Gastroesophageal sphincter (tissue), 4 donors: ENCODE results near the gene WBP1L. TPM values are rescaled to one million over a fixed set of nuclear protein-coding genes. Genes with fewer than 3 reads are reported as not detected.

Experiments used
- ATAC-seq: fragments of 150-250 bp; one replicate; pipeline ENCODE4 v1.9.1; 2016; ENCODE audit warnings: mild to moderate bottlenecking, moderate library complexity
- H3K27ac ChIP-seq, 4 donors: fragments of 200-600 bp; sonication (generic) in 3 of 4; 1 replicate in 3 of 4; 2 replicates in 1 of 4; pipeline ENCODE4 v1.5.1; 2016 to 2019
- H3K27me3 ChIP-seq: fragments of 200-600 bp; sonication (generic); one replicate; pipeline ENCODE4 v1.5.1; 2019
- H3K36me3 ChIP-seq, 2 donors: fragments of 200-600 bp; sonication (generic); one replicate each; pipeline ENCODE4 v1.5.1; 2019; ENCODE audit warnings: control low read depth in 1 of 2
- H3K4me1 ChIP-seq, 3 donors: fragments of 200-600 bp; sonication (generic); 1 replicate in 2 of 3; 2 replicates in 1 of 3; pipeline ENCODE4 v1.5.1; 2016 to 2019; ENCODE audit warnings: control low read depth in 2 of 3
- H3K4me3 ChIP-seq, 2 donors: fragments of 200-600 bp; sonication (generic); one replicate each; pipeline ENCODE4 v1.5.1; 2019; ENCODE audit warnings: mild to moderate bottlenecking in 1 of 2, moderate library complexity in 1 of 2
- H3K9me3 ChIP-seq, 3 donors: fragments of 200-600 bp; sonication (generic); one replicate each; pipeline ENCODE4 v1.5.1; 2017 to 2019; ENCODE audit warnings: control low read depth in 2 of 3
- EP300 ChIP-seq: sonication (generic); formaldehyde crosslinking; IDR thresholded peaks from one replicate; pipeline ENCODE4 v1.6.1; 2017; ENCODE audit warnings: antibody characterized with exemption, mild to moderate bottlenecking
- POLR2A ChIP-seq, 2 donors: fragments of 450-650 bp; IDR thresholded peaks; one replicate each; pipeline ENCODE4 v1.6.1; 2017; ENCODE audit warnings: antibody characterized with exemption in 2 of 2, mild to moderate bottlenecking in 2 of 2, moderate library complexity in 1 of 2
- POLR2AphosphoS5 ChIP-seq: sonication (generic); formaldehyde crosslinking; IDR thresholded peaks from one replicate; pipeline ENCODE4 v1.6.1; 2017; ENCODE audit warnings: antibody characterized with exemption
- WGBS, 2 donors: methylation state at CpG; one replicate each; pipeline ENCODE4 v1.1.5; 2018; ENCODE audit warnings: low coverage in 1 of 2; 5-methylcytosine and 5-hydroxymethylcytosine counted together
- total RNA-seq, 4 donors: library from RNA; depleted of rRNA; stranded (reverse); fragments of >200 nt; gene quantifications; one replicate each; pipeline ENCODE4 v1.1.0, GENCODE V29; 2016
- TF ChIP-seq, protein P1 (sequence below), 4 experiments: fragments of 200-600 bp in 2 of 4; fragments of 450-650 bp in 2 of 4; sonication (generic) in 1 of 4; IDR thresholded peaks; one replicate each; pipeline ENCODE4 v1.5.1; 2017 to 2019; ENCODE audit warnings: antibody characterized with exemption in 4 of 4, mild to moderate bottlenecking in 2 of 4, moderate library complexity in 2 of 4

Gene WBP1L
- total RNA-seq, 4 donors from 2014 or later: 125 to 142 (median 132) TPM

DNA sequence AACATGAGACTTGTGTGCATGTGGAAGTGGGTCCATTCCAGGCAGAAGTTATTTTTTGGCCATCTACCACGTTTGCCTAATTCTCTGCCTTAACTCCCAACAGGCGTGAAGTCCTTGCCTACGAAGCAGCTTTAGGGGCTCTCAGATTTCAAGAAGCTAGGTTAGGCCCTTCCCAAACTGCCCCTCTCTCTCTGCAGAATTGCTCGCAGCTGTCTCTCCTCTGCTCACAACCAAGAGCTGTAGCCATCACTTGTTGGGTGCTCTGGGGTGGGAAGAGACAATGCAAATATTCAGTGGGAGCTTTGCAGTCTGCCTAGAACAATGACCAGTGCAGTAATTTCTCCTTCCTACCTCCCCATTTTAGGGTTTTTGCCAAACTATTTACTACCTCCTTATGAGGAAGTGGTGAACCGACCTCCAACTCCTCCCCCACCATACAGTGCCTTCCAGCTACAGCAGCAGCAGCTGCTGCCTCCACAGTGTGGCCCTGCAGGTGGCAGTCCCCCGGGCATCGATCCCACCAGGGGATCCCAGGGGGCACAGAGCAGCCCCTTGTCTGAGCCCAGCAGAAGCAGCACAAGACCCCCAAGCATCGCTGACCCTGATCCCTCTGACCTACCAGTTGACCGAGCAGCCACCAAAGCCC, 68.6 kb downstream of the WBP1L start:
- TF ChIP-seq EP300 (no peak), POLR2AphosphoS5 (no peak), POLR2A (IDR thresholded peaks at IDR 0.05) (no peak)
- TF ChIP-seq, protein P1, sequence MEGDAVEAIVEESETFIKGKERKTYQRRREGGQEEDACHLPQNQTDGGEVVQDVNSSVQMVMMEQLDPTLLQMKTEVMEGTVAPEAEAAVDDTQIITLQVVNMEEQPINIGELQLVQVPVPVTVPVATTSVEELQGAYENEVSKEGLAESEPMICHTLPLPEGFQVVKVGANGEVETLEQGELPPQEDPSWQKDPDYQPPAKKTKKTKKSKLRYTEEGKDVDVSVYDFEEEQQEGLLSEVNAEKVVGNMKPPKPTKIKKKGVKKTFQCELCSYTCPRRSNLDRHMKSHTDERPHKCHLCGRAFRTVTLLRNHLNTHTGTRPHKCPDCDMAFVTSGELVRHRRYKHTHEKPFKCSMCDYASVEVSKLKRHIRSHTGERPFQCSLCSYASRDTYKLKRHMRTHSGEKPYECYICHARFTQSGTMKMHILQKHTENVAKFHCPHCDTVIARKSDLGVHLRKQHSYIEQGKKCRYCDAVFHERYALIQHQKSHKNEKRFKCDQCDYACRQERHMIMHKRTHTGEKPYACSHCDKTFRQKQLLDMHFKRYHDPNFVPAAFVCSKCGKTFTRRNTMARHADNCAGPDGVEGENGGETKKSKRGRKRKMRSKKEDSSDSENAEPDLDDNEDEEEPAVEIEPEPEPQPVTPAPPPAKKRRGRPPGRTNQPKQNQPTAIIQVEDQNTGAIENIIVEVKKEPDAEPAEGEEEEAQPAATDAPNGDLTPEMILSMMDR (IDR thresholded peaks at IDR 0.05): no peak

DNA sequence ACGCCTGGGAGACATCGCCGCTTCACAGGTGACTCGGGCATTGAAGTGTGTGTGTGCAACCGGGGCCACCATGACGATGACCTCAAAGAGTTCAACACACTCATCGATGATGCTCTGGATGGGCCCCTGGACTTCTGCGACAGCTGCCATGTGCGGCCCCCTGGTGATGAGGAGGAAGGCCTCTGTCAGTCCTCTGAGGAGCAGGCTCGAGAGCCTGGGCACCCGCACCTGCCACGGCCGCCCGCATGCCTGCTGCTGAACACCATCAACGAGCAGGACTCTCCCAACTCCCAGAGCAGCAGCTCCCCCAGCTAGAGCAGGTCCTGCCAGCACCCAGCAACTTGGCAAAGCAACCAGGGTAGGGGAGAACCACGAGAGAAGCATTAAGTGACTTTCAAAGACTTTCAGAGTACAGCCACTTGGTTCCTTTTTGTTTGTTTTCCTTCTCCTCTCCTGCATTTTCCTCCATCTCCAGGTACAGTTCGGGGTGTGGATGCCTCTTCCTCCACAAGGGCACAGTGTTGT, 69.3 kb downstream of the WBP1L start:
- no peaks in the 10 kb centered on the region for H3K27me3 ChIP-seq
- TF ChIP-seq, protein P1 (IDR thresholded peaks at IDR 0.05): no peak
- TF ChIP-seq EP300: no peak
- no peak for TF ChIP-seq POLR2A (IDR thresholded peaks at IDR 0.05)
- TF ChIP-seq POLR2AphosphoS5: no peak
- 76 to 86% methylated on average over 1 to 3 of the region's 17 CpGs for whole genome bisulfite sequencing, 2 donors
- H3K36me3 ChIP-seq: peaks cover 0 to 57% of the 10 kb centered on the region in 2 donors
- ATAC-seq: no peak
- H3K4me1 ChIP-seq: peaks cover 6 to 74% (median 31%) of the 10 kb centered on the region in 3 donors
- peak overlapping the region in 3 of 4 donors; percentile 81 to 95 (median 86) for H3K27ac ChIP-seq
- H3K4me3 ChIP-seq: no peak overlapping the region
- no peaks in the 10 kb centered on the region for H3K9me3 ChIP-seq

More for the DNA sequence above, 68.6 kb downstream of the WBP1L start:
- peaks cover 0 to 57% of the 10 kb centered on the region in 2 donors for H3K36me3 ChIP-seq
- H3K27ac ChIP-seq: peak overlapping the region in 3 of 4 donors; percentile 19 to 86 (median 39)
- H3K27me3 ChIP-seq: no peaks in the 10 kb centered on the region
- peaks cover 6 to 75% (median 31%) of the 10 kb centered on the region in 3 donors for H3K4me1 ChIP-seq
- no peak for ATAC-seq
- H3K9me3 ChIP-seq: no peaks in the 10 kb centered on the region
- 56 to 71% methylated on average over 4 to 6 of the region's 9 CpGs for WGBS, 2 donors
- no peak overlapping the region for H3K4me3 ChIP-seq

DNA sequence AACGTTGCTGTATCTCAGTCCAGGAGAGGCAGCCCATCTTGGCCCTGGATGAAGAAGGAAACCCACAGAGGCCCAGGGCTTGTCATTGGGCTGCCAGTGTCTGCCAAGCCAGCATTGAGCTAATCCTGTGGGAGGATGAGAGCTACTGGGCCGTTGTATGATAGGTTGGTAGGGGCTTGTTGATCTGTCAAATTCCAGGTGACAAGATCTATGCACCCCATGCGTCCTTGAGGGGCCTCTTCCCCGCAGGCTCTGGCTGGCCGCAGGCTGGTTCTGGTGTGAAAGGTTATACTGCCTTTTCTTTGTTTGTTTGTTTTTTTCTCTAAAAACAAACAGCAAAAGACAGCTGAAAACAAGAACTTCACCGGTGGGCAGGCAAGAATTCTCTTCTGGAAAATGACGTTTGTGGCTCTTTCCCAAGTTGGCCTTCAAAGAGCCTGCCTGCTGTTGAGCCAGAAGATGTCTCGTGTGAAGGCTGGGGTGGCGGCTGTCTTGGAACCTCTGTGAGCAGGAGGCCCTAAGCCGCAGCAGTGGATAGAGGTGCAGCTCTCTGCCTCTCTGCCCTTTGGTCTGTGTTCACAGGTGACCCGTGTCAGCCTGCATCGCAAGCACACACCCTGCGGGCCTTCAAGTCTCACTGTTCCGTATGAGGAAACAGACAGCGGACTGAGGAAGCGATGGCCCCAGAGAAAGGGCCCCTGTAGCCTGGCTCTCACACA, 70.1 kb downstream of the WBP1L start:
- Histone ChIP-seq H3K27ac (peak overlapping the region; percentile 2 to 95 (median 84)), H3K9me3 (no peaks in the 10 kb centered on the region), H3K36me3 (peaks cover 0 to 57% of the 10 kb centered on the region in 2 donors), H3K4me3 (no peak overlapping the region), H3K27me3 (no peaks in the 10 kb centered on the region), H3K4me1 (peaks cover 6 to 74% (median 31%) of the 10 kb centered on the region in 3 donors)
- WGBS, 2 donors: 66 to 88% methylated on average over 9 to 12 of the region's 16 CpGs
- TF ChIP-seq POLR2AphosphoS5: no peak
- TF ChIP-seq, protein P1 (IDR thresholded peaks at IDR 0.05): no peak
- TF ChIP-seq EP300: no peak
- TF ChIP-seq POLR2A (IDR thresholded peaks at IDR 0.05): no peak
- no peak for ATAC-seq

DNA sequence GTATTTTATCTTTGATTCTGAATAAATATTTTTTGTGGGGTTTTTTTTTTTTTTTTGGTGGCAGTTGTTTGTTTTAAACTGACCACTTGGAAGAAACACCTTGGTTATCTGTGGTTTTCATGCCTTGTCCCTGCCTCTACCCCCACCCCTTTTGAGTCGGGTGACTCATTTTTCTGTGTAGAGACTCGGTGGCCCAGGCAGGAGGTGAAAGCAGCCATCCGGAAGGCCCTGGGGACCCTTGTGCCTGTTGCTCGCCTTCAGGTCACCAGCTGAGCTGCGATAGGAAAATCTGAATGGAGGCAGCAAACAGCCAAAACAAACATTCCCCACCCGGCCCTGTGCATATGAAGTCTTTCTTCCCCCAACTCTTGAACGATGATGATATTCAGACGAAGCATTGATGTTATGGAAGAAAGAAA, 70.7 kb downstream of the WBP1L start:
- H3K4me3 ChIP-seq: no peak overlapping the region
- ATAC-seq: no peak
- H3K4me1 ChIP-seq: peaks cover 6 to 70% (median 31%) of the 10 kb centered on the region in 3 donors
- H3K27me3 ChIP-seq: no peaks in the 10 kb centered on the region
- H3K27ac ChIP-seq: peak overlapping the region; percentile 81 to 95 (median 88)
- 45 to 64% methylated on average over 2 to 3 of the region's 8 CpGs for WGBS, 2 donors
- no peak for TF ChIP-seq EP300
- TF ChIP-seq POLR2AphosphoS5: peak; percentile 7
- no peak for TF ChIP-seq POLR2A (IDR thresholded peaks at IDR 0.05)
- TF ChIP-seq, protein P1 (IDR thresholded peaks at IDR 0.05): no peak
- H3K9me3 ChIP-seq: no peaks in the 10 kb centered on the region
- H3K36me3 ChIP-seq: peaks cover 0 to 57% of the 10 kb centered on the region in 2 donors
